Choroid plexus epithelial cell (primary cell): ENCODE data around the gene NANOS3.

ENCODE experiments used
- DNase-seq: peaks from one replicate; pipeline ENCODE4 v3.0.0-alpha.2; 2010; ENCODE audit warnings: low read depth
- H3K4me3 ChIP-seq: 2 replicates; pipeline ENCODE4 v1.5.1; 2011; ENCODE audit warnings: low read depth, mild to moderate bottlenecking, control low read depth, low read length, moderate library complexity
- TF ChIP-seq, protein P1 (sequence below): conservative IDR thresholded peaks from 2 replicates; pipeline ENCODE4 v1.5.1; 2011; ENCODE audit warnings: low read depth, mild to moderate bottlenecking, control low read depth, inconsistent platforms, low read length, moderate library complexity

The NANOS3 gene

DNA sequence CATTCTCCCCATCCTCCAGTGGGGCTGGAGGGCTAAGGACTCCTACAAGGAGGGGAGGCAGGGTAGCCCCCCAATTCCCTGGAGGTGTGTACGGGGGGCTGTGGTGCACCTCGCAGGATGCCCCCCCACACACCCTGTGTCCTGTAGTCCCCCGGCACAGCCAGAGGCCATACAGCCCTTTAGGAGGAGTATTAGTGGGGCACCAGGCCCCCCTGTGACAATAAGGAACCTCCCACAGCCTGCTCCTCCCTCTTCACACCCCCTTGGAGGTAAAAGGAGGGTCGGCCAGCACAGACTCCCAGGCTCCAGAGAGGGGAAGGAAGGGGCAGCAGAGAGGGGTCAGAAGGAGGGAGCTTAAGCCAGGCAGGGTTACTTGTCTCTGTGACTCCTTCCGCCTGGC, at the start of gene NANOS3:
Gene NANOS3 (plus strand): TSS at position 301 of the 400 bp plus-strand sequence. CDS start 115 bp downstream, outside the sequence.
- TF ChIP-seq, protein P1, sequence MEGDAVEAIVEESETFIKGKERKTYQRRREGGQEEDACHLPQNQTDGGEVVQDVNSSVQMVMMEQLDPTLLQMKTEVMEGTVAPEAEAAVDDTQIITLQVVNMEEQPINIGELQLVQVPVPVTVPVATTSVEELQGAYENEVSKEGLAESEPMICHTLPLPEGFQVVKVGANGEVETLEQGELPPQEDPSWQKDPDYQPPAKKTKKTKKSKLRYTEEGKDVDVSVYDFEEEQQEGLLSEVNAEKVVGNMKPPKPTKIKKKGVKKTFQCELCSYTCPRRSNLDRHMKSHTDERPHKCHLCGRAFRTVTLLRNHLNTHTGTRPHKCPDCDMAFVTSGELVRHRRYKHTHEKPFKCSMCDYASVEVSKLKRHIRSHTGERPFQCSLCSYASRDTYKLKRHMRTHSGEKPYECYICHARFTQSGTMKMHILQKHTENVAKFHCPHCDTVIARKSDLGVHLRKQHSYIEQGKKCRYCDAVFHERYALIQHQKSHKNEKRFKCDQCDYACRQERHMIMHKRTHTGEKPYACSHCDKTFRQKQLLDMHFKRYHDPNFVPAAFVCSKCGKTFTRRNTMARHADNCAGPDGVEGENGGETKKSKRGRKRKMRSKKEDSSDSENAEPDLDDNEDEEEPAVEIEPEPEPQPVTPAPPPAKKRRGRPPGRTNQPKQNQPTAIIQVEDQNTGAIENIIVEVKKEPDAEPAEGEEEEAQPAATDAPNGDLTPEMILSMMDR, result no peak
- no peak for DNase-seq
- no peak within 1 kb of the TSS for H3K4me3 ChIP-seq

DNA sequence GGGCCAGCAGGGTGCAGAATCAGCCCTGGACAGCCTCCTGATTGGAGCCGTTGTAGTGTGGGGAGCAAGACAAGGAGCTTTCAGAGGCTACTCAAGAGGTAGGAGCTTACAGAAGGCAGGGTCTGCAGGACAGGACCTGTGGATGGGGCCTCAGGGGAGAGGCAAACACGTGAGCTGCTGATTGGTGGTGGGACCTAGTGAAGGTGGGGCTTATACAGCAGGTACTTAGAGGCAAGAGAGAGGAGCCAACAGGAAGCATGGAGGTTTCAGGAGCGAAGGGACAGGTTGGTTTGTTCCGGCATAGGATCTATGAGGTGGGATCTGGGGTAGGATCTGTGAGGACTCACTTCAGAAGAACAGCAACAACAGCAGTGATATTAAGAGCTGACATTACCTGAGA, 49.3 kb upstream of the NANOS3 start:
- no peak overlapping the region for H3K4me3 ChIP-seq
- TF ChIP-seq, protein P1, result no peak
- DNase-seq, result no peak

DNA sequence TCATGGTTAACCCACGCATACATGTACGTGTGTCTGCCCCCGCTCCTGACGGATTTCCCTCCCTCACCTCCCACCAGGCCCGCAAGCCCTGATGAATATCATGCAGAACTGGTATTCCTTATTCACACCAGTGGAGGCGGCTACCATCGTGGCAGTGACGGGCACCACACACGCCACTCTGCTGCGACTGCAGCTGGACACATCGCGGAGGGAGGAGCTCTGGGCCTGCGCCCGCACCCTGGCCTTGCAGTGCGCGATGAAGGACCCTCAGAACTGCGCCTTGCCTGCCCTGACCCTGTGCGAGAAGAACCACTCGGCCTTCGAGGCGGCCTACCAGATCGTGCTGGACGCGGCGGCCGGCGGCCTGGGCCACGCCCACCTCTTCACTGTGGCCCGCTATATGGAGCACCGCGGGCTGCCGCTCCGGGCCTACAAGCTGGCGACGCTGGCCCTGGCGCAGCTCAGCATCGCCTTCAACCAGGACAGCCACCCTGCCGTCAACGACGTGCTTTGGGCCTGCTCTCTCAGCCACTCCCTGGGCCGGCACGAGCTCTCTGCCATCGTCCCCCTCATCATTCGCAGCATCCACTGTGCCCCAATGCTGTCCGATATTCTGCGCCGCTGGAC, 46.7 kb upstream of the NANOS3 start:
- no peak for DNase-seq
- H3K4me3 ChIP-seq, result no peak overlapping the region
- TF ChIP-seq, protein P1, result no peak

DNA sequence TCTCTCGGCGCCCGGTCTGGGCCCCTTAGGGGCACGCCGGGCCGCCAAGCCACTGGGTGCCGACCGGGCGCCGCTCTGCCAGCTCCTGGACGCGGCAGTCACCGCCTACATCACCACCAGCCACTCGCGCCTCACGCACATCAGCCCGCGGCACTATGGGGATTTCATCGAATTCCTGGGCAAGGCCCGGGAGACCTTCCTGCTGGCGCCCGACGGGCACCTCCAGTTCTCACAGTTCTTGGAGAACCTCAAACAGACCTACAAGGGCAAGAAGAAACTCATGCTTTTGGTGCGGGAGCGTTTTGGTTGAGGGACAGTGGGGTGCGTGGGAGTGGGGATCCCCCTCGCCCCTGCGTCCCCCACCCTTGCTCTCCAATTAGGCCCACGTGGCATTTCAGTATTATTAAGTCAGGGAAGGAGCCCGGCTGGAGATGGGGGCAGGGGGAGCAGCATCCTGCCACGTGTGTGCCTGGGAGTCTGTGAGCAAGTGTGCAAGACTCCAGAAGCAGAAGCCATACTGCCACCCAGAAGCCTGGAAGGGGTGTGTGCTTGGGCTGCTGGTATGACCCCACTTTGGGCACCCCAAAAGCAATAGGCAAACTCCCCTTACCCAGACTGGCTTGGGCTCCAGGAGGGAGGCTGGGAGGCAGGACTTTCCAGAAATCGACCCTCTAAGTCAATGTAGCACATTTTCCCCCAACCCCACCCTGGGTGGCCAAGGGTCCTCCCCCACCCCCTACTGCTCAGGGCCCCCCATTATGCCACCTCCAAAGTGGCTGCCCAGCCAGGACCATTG, 46.0 kb upstream of the NANOS3 start:
- DNase-seq, result no peak
- TF ChIP-seq, protein P1, result no peak
- H3K4me3 ChIP-seq, result no peak overlapping the region

GRCh38 chr19:13831537-13832467, 45.1 kb upstream of the NANOS3 start:
- TF ChIP-seq, protein P1, result no peak
- DNase-seq, result no peak
- H3K4me3 ChIP-seq, result no peak overlapping the region

DNA sequence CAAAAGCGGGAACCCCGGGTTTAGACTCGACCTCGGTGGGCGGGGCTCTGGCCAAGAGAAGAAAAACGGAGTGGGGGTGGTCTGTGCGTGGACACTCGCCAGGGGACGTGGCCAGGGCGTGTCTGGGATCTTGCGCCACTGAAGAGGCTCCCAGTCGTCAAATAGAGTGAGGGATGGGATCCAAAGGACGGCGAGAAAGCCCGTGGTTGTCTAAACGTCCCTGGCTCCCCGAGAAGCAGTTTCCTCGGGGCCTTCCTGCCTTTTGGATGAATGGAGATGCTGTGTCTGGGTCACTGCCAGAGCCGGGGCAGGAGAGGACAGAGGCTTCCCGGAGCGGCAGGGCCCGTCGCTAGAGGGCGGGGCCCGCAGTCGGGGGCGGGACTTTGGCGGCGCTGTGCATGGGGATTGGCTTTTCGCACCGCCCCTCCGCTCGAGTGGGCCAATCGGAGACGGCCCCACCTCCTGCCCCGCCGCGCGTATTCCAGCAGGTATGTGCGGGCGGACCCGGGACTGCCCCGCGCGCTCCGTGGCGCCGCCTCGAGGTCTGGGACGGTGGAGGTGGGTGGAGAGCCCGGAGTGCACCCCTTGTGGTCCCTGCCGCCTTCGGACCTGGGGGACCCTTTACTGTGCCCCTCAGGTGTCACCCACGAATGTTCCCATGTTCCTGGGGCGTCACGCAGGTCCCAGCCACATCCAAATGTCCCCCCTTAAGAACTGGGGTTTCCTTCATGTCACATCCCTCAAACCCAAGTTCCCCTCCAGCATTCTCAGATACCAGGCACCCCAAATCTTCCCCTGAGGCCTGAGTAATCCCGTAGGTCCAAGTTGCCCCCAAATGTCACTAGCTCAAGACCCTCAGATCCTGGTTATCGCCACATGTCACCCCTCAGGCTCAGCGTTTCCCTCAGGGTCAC, 43.3 kb upstream of the NANOS3 start:
- DNase-seq, result peak; percentile 93
- TF ChIP-seq, protein P1, result peak; percentile 56
- H3K4me3 ChIP-seq, result peak overlapping the region; percentile 40
